Psoas muscle (tissue), 8 donors: ENCODE measurements around the gene CXCL8. TPM values are rescaled to one million over a fixed set of nuclear protein-coding genes. Genes with fewer than 3 reads are reported as not detected.
A peak's percentile ranks its signal among the peaks of the same experiment; 100 is the strongest.
"Not testable (repeated sequence)": the region's sequence is repeated elsewhere in the genome, so short reads cannot be mapped to it uniquely, and the experiment has no call there.

Experiments
- ATAC-seq, 4 donors: fragments of 200-7000 bp; cut with Tn5 transposase; one replicate each; pipeline ENCODE4 v1.9.1; 2020; ENCODE audit warnings: moderate library complexity in 3 of 4, mild to moderate bottlenecking in 2 of 4
- DNase-seq, 2 donors: peaks; one replicate each; pipeline ENCODE4 v3.0.0-alpha.2; 2020
- H3K27ac ChIP-seq: fragments of 200-600 bp; one replicate; pipeline ENCODE4 v1.8.0; 2022
- H3K27me3 ChIP-seq, 3 donors: fragments of 200-600 bp in 1 of 3; one replicate each; pipeline versions ENCODE4 v1.6.1 to v1.8.0; 2013 to 2022; ENCODE audit warnings: low read length in 2 of 3, mild to moderate bottlenecking in 2 of 3, moderate library complexity in 1 of 3; ENCODE audit not compliant: insufficient read depth in 3 of 3
- H3K36me3 ChIP-seq, 2 donors: fragments of 200-600 bp in 1 of 2; one replicate each; pipeline versions ENCODE4 v1.6.1 to v1.8.0; 2013 to 2022; ENCODE audit warnings: low read depth in 1 of 2, mild to moderate bottlenecking in 1 of 2, moderate library complexity in 1 of 2; ENCODE audit not compliant: insufficient read depth in 1 of 2
- H3K4me1 ChIP-seq: fragments of 200-600 bp; one replicate; pipeline ENCODE4 v1.8.0; 2022
- H3K4me3 ChIP-seq: fragments of 200-600 bp; one replicate; pipeline ENCODE4 v1.8.0; 2022; ENCODE audit warnings: mild to moderate bottlenecking
- H3K9me3 ChIP-seq: fragments of 200-600 bp; one replicate; pipeline ENCODE4 v1.8.0; 2022
- CTCF ChIP-seq: fragments of 200-600 bp; IDR thresholded peaks from one replicate; pipeline ENCODE4 v1.8.0; 2022; ENCODE audit warnings: antibody characterized with exemption
- WGBS, 3 donors: extraction: QIAGEN DNeasy Blood & Tissue Kit; methylation state at CpG; one replicate each; pipeline versions ENCODE4 v1.1.6 to v1.1.7; 2013; 5-methylcytosine and 5-hydroxymethylcytosine counted together
- intact Hi-C, 2 donors: fragments of 100-400 bp; cut with DNase I; formaldehyde crosslinking; loops; one replicate each; pipeline versions ENCODE4 v1.11.0 to v1.14.2; 2022
- long read RNA-seq, 2 donors: library from polyadenylated mRNA; unstranded; transcript quantifications; one replicate each; pipeline ENCODE4 v2.0.0, GENCODE V29; 2021
- polyA plus RNA-seq, 3 donors: library from polyadenylated mRNA; stranded (reverse); fragments of 200-250 nt; gene quantifications; one replicate each; pipeline ENCODE4 v1.2.3, GENCODE V29; 2013
- total RNA-seq, 4 donors: library from RNA; stranded (reverse); fragmentation: NEBNext Ultra II Directional in 2 of 4; extraction: Animal tissue kit (Norgen Biotek cat#: 25700) in 2 of 4; gene quantifications; one replicate each; pipeline versions ENCODE4 v1.2.1 to v1.2.4, GENCODE V29; 2021 to 2023
- donor health status: healthy with polysubstance abuse.
- donor health status: DM: no; HTN: no; CAD: no; lungs with moderate emphysema.
- donor health status: Bipolar disorder and iron deficiency.
- donor health status: healthy.
- donor health status: DM: yes; HTN: yes; CAD: no.
- donor health status: DM: no; HTN: no; CAD: no.
- donor health status: DM: no; HTN: no; CAD: no.
- donor health status: DM: yes; HTN: yes; CAD: no.

CXCL8 gene
- total RNA-seq (1 to 10 TPM in 1 of 4 donors, under 1 TPM in 2, not detected in 1; 0.21 to 8.1 (median 0.52) TPM), polyA plus RNA-seq (1 to 10 TPM in 1 of 3 donors, under 1 TPM in 2; 0.21 to 2.8 (median 0.25) TPM)
- long read RNA-seq, donor 1, partial matches to known transcripts: 1 of 2 reads
- long read RNA-seq, donor 1, other reads (novel, unspliced or antisense): 0 of 2 reads
- long read RNA-seq, donor 2, partial matches to known transcripts: 0 of 1 reads
- long read RNA-seq, donor 2, other reads (novel, unspliced or antisense): 0 of 1 reads

GRCh38 chr4:73740353-73740778 is at the start of gene CXCL8:
Gene CXCL8, plus strand, starts transcription at chr4:73740569. Its CDS starts 90 bp downstream, at chr4:73740659.
- 38 to 44% (median 38%) methylated on average over 7 of the region's 7 CpGs for WGBS, 3 donors
- H3K4me1 ChIP-seq: no peaks in the 10 kb centered on the region
- DNase-seq (peak in 1 of 2 donors; percentile 30), ATAC-seq (peak; percentile 27 to 58 (median 40))
- no peak within 1 kb of the TSS for H3K27ac ChIP-seq
- H3K36me3 ChIP-seq: no peaks in the 10 kb centered on the region
- no peaks in the 10 kb centered on the region for H3K9me3 ChIP-seq
- no peaks in the 10 kb centered on the region for H3K27me3 ChIP-seq
- H3K4me3 ChIP-seq: no peak within 1 kb of the TSS
- no peak for TF ChIP-seq CTCF
- intact Hi-C loops: no loop called here

GRCh38 chr4:73691201-73691600 is 49.2 kb upstream of the CXCL8 start:
- H3K27me3 ChIP-seq, H3K4me3 ChIP-seq, DNase-seq, intact Hi-C loops, H3K4me1 ChIP-seq, H3K27ac ChIP-seq, H3K36me3 ChIP-seq, H3K9me3 ChIP-seq, ATAC-seq: not testable (repeated sequence)
- WGBS, 3 donors: 83 to 89% (median 88%) methylated on average over 4 of the region's 4 CpGs

- no peak for DNase-seq
- no peak for TF ChIP-seq CTCF
- ATAC-seq: no peak
Measured at GRCh38 chr4:73691759-73692158, 48.6 kb upstream of the CXCL8 start.

GRCh38 chr4:73692254-73692653 is 48.1 kb upstream of the CXCL8 start:
- H3K4me1 ChIP-seq: no peaks in the 10 kb centered on the region
- H3K4me3 ChIP-seq: no peak overlapping the region
- ATAC-seq (no peak), DNase-seq (no peak)
- no peak for TF ChIP-seq CTCF
- no peaks in the 10 kb centered on the region for H3K9me3 ChIP-seq
- no peaks in the 10 kb centered on the region for H3K27me3 ChIP-seq
- intact Hi-C loops: no loop called here
- WGBS, 3 donors: 61 to 76% (median 62%) methylated on average over 1 of the region's 1 CpG
- no peaks in the 10 kb centered on the region for H3K36me3 ChIP-seq
- no peak overlapping the region for H3K27ac ChIP-seq

More at GRCh38 chr4:73691759-73692158, 48.6 kb upstream of the CXCL8 start:
- no peaks in the 10 kb centered on the region for H3K4me1 ChIP-seq
- no peak overlapping the region for H3K27ac ChIP-seq
- no peak overlapping the region for H3K4me3 ChIP-seq
- intact Hi-C loops: no loop called here
- no peaks in the 10 kb centered on the region for H3K9me3 ChIP-seq
- H3K27me3 ChIP-seq: no peaks in the 10 kb centered on the region
- no peaks in the 10 kb centered on the region for H3K36me3 ChIP-seq

GRCh38 chr4:73692701-73693100 is 47.7 kb upstream of the CXCL8 start:
- no peak overlapping the region for H3K27ac ChIP-seq
- DNase-seq (no peak), ATAC-seq (no peak)
- no peaks in the 10 kb centered on the region for H3K9me3 ChIP-seq
- no peak overlapping the region for H3K4me3 ChIP-seq
- TF ChIP-seq CTCF: no peak
- 75 to 85% (median 79%) methylated on average over 2 of the region's 2 CpGs for WGBS, 3 donors
- peaks cover 4% of the 10 kb centered on the region for H3K4me1 ChIP-seq
- no peaks in the 10 kb centered on the region for H3K36me3 ChIP-seq
- no peaks in the 10 kb centered on the region for H3K27me3 ChIP-seq
- intact Hi-C loops: no loop called here
